GM19023 (cell line): ENCODE measurements around the gene TMEM242.

ENCODE experiments used
- ATAC-seq: cut with Tn5 transposase; IDR thresholded peaks from one replicate; pipeline ENCODE4 v1.9.1; 2021; ENCODE audit warnings: mild to moderate bottlenecking, moderate library complexity; ENCODE audit not compliant: unreplicated experiment

The TMEM242 gene

GRCh38 chr6:157272866-157273755, 50.2 kb downstream of the TMEM242 start:
- ATAC-seq, result no peak

DNA sequence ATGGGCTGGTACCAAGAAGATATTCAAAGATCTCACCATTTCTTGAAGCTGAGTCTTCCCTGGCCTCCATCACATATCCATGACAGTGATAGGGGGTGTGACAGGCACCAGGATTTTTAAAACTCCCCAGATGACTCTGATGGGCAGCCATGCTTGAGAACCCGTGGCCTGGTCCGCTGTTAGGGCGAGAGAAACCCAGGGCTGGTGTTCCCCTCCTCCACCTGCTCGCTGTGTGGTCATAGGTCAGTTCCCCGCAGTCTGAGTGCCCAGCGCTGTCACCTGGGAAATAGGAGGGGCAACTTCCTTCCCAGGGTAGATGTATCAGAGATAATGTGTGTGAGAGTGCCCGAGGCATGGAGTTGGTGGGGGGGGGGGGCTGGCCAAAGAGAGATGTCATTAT, 50.9 kb downstream of the TMEM242 start:
- no peak for ATAC-seq

DNA sequence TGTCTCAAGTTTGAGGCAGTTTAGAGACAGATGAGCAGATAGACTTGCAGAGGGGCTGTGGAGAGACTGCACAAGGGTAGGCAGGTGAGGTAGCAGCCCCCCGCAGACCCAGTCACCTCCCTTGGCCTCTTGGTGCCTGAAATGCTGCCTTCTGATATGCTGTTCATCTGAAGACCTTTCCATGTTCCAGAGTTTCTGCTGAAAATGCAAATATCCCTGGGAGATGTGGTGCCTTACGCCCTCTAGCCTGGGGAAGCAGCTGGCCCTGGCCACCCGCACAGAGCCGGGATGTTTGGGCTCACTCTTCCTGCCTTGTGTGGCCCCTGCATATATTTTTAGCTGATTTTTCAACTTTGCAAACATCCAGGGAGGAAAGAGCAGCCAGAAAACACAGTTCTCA, 51.4 kb downstream of the TMEM242 start:
- no peak for ATAC-seq

GRCh38 chr6:157271441-157271840, 51.9 kb downstream of the TMEM242 start:
- no peak for ATAC-seq

GRCh38 chr6:157270916-157271315, 52.4 kb downstream of the TMEM242 start:
- no peak for ATAC-seq

GRCh38 chr6:157270308-157270707, 53.0 kb downstream of the TMEM242 start:
- ATAC-seq, result no peak

DNA sequence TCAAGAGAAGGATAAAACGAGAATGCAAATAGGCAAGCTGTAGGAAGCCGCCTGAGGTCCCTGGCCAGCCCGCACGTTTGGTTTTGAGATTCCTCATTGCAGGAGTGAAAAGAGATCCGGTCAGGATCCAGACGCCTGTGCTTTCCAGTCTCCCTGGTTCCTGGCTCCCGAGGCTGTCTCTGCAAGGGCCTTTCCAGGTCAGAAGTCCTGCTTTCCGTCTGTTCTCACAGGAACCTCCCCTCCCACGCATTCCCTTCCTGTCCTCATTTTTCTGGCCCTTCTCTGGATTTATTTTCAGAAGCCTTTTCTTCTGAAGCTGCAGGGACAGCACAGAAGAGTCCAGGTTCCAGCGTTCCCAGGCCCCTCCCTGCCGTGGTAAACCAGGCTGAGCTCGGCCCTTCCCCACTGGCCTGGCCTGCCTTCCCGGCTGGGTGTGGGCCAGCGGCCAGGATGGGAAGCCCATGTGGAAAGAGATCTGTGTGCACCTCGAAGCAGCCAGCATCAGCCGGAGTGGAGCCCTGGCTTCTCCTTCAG, 54.0 kb downstream of the TMEM242 start:
- no peak for ATAC-seq

- no peak for ATAC-seq
Observed at GRCh38 chr6:157268835-157269234, 54.5 kb downstream of the TMEM242 start.

DNA sequence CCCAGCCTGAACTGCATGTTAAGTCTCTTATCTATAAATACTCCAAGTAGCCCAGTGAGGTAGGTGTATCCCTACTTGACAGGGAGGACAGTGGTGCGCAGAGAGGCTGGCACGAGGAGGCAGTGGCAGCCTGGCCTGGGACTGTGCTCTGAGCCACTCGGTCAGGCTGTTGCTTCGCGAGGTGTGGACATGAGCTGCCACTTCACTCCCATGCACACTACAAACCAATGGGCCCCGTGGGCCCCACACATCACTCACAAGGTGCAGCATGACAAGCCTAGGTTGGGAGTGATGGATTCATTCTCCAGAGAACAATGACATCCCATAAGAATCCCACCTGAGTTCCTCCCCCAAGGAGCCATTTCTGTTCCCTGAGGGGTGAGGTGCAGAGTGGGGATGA, 54.9 kb downstream of the TMEM242 start:
- ATAC-seq, result no peak

- no peak for ATAC-seq
Observed at GRCh38 chr6:157267654-157268053, 55.7 kb downstream of the TMEM242 start.

DNA sequence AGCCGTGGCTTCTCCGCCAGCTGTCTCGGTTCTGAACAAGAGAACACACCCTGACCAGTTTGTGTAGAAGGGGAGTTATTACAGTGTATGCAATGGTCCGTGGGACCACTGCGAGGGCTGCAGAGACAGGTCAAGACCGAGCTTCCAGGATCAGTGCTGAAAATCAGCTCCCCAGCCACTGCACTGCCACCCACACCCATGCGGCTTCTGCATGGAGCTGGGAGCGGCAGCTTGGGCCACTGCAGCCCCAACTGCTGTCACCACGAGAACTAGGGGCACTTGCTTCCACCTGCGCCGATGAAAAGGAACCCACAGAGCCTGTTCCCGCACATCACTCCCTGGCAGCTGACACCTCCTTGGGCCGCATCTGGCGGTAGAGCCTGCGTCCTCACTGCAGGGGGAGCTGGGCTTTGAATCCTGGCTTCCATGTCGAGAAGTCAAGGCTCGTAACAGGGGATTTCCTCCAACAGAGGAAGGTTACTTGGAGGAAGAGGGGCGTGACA, 56.2 kb downstream of the TMEM242 start:
- ATAC-seq, result no peak

GRCh38 chr6:157266274-157267101, 56.8 kb downstream of the TMEM242 start:
- no peak for ATAC-seq

GRCh38 chr6:157265635-157266034, 57.7 kb downstream of the TMEM242 start:
- ATAC-seq, result no peak

DNA sequence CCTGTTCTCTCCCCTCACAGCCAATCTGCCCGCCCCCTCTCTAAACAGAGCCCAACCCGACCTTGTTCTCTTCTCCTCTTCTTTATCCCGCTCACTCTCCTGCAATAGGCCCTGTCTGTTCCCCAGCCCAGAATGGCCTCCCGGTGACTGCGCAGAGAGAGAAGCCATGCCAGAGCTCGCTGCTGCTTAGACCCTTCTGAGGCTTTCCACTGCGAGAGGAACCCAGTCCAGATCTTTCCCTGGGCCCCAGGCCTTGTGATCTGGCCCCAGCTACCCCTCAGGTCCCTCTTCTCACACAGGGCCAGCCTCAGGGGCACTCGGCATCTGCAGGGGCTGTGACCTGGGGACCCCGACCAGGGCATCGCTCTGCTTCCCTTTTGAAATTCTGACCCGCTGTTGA, 58.1 kb downstream of the TMEM242 start:
- ATAC-seq, result no peak

GRCh38 chr6:157264701-157265100, 58.6 kb downstream of the TMEM242 start:
- no peak for ATAC-seq

GRCh38 chr6:157263881-157264397, 59.4 kb downstream of the TMEM242 start:
- ATAC-seq, result no peak

DNA sequence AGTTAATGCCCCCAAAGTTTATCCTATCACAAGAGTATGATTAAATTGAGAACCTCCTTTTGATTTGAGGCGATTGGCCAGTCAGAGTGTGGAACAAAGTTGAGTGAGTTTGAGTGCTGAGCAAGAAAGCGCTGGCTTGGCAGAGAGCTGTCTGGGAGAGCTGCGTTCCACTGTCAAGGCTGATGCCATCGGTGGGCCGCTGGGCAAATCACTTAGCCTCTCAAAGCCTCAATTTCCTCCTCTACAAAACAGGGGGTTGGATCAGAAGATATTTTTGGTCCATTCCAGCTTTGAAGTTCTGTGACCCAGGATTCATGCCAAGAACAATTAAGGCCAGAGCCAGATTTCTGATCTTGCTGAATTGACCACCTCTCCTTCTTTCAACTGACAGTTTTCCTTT, 60.2 kb downstream of the TMEM242 start:
- no peak for ATAC-seq

- ATAC-seq, result no peak
Observed at GRCh38 chr6:157261606-157262005, 61.7 kb downstream of the TMEM242 start.

GRCh38 chr6:157260735-157261410, 62.4 kb downstream of the TMEM242 start:
- ATAC-seq, result no peak

GRCh38 chr6:157259443-157259842, 63.9 kb downstream of the TMEM242 start:
- ATAC-seq, result no peak

DNA sequence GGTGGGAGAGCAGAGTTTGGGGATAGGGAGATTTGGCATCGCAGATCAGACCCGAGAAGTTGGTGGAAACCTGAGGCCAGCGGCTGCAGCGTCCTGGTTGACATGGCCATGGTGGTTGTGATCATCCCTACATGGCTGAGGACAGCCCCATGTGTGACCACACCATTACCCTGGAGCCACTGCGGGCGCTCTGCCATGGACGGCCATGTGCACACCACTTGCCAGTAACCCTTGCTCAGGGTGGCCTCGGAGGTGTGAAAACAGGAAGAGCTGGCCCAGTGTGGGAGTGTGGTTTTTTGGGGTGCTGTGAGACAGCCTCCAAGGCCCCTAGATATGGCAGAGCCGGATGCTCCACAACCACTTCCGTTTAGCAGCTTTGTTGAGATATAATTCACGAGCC, 64.4 kb downstream of the TMEM242 start:
- no peak for ATAC-seq
